Ureter (tissue), 1 donor: Measurements from ENCODE around the gene TENM3. TPM values are rescaled to one million over a fixed set of nuclear protein-coding genes. Genes with fewer than 3 reads are reported as not detected.
"Not testable (repeated sequence)": the region's sequence is repeated elsewhere in the genome, so short reads cannot be mapped to it uniquely, and the experiment has no call there.

Experiments used
- DNase-seq: peaks from one replicate; pipeline ENCODE4 v3.0.0-alpha.2; 2020; ENCODE audit warnings: low spot score
- total RNA-seq: library from RNA; stranded (reverse); gene quantifications from one replicate; pipeline ENCODE4 v1.2.4, GENCODE V29; 2023
- donor health status: DM: yes; HTN: yes; CAD: no.

The TENM3 gene
- total RNA-seq, 1 donor from 2014 or later: 0.96 TPM

DNA sequence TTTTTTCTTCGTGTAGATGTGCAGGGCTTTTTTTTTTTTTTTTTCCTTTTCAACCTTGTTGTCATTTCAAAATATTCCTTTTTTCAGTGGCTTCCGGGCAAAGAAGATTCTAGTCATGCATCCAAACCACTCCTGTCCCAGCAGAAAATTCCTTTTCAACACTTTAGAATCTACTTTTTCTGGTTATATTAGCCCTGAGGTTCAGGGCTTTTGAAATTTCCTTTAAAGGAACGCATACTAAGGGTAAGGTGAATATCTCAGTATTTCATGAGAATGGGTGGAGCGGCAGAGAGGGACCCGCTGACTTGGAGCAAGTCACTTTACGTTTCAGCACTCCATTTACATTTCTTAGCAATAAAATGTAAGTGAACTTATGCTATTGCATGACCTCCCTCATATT, 15.6 kb upstream of the TENM3 start:
- DNase-seq: no peak

GRCh38 chr4:182228991-182229577, 14.1 kb upstream of the TENM3 start:
- DNase-seq: no peak

DNA sequence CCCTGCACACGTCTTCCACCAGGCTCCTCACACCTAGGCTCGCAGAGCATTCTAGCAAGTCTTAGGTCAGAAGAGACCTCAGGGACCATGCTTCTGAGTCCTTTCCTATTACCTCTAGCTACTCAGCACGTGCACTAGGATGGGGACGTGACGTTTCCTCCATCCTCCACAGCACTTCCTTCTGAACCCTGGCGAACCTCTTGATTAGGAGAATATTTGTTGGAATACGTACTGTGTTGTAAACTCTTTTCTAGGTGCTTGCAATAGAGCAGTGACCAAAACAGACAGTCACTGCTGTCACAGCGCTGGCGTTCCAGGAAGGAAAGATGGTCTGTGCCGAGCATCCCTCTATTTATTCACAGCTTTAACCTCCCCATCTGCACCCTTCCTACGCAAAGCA, 12.9 kb upstream of the TENM3 start:
- no peak for DNase-seq

GRCh38 chr4:182231080-182231479, 12.1 kb upstream of the TENM3 start:
- no peak for DNase-seq

- no peak for DNase-seq
These were observed 11.7 kb upstream of the TENM3 start for GRCh38 chr4:182231496-182231895.

DNA sequence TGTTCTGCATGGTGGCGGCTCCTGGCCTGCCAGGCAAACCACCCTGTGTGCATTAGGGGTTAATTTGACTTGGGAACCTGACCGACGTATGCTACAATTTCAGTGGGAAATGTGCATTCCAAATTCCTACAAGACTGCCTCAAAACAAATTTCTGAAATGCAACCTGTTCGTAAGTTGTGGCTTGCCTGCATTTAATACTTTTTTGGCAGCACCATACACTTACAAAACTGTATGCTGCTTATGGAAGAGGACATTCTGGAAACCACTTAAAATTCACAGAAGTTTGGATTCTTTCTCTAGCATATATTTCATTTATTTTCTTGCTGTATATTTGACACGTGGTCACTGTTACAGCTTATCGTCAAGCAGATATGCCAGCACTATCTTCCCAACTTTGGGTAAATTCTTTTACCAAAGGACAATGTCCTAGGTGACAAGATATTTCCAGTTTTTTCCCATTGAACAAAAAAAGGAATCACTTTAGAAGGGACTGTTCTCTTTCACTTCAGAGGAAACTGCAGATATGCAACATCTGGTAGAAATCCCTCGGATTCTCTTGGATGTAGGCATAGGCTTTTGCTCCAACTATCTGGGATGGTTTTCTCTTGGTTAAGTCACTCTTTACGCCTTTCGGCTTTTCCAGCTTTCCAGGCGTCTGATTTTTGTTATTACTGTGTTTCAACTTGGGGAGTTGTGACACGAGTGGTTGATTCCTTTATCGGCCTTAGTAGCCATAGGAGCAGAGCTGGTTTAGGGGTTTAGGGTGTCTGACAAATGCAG, 9.7 kb upstream of the TENM3 start:
- DNase-seq: no peak

- DNase-seq: no peak
These were observed 8.0 kb upstream of the TENM3 start for GRCh38 chr4:182235021-182235795.

DNA sequence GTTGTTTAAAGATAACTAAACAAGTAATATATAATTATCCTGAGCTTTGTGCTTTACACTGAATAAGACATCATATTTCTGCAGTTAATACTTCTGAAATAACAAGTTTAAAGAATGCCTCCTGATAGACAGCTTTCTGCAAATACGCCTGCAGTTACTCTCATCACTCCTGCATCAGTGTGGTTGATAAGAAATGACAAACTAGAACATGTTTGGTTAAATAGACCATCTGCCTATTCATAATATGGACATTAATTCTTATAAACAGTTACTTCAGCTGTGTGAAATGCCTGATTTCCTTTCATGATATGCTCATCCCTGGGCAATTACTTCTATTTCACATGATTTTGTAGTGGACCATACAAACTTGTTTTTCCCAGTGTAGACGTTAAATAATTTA, 7.0 kb upstream of the TENM3 start:
- no peak for DNase-seq

- not testable (repeated sequence) for DNase-seq
These were observed 6.2 kb upstream of the TENM3 start for GRCh38 chr4:182237010-182237409.

DNA sequence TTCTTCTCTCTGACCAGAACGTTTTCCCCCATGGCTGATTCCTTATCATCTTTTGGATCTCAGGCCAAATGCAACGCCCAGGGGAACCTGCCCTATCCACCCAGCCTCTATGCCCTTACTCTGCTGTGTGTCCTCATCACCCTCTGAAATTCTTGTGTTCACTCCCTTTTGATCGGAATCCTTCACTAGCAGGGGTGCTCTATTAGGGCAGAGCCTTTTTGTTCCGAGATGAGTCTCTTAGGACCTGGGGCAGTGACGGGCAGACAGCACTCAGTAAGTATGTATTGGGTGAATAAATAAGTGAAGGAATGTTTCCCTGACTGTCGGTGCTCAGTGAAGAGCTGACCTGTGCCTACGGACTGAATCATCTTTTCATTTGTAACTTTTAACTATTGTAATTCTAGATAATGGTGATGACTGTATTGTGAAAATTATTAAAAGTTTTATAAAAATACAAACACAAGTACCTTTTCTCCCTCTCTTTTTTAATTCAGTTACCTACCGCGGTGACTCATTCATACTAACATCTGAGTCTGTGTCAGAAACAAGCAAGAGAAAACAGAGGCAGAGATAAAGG, 4.8 kb upstream of the TENM3 start:
- DNase-seq: no peak

GRCh38 chr4:182240161-182241130, 2.8 kb upstream of the TENM3 start:
- no peak for DNase-seq

DNA sequence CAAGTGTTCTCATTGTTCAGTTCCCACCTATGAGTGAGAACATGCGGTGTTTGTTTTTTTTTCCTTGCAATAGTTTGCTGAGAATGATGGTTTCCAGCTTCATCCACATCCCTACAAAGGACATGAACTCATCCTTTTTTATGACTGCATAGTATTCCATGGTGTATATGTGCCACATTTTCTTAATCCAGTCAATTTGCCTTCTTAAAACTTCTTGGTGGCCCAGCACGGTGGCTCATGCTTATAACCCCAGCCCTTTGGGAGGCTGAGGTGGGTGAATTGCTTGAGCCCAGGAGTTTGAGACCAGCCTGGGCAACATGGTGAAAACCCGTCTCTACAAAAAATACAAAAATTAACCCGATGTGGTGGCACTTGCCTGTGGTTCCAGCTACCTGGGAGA, 942 bp upstream of the TENM3 start:
- not testable (repeated sequence) for DNase-seq

DNA sequence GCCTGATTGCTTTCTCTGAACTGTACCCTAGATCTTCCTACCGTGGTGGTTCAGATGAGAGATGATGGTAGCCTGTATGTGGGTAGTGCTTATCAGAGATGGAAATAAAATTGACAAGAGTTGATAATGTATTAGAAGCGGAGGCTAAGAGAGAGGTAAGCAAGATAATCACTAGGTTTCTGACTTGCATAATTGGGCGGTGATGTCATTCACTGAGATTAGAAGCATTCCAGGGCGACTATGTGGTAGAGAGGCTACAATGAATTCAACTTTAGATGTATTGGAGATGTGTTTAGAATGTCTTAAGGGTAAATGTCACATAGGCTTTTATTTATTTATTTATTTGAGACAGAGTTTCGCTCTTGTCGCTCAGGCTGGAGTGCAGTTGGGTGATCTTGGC, 415 bp upstream of the TENM3 start:
- DNase-seq: no peak

- no peak for DNase-seq
These were observed 1.8 kb downstream of the TENM3 start for GRCh38 chr4:182245041-182245440.

- DNase-seq: no peak
These were observed 2.5 kb downstream of the TENM3 start for GRCh38 chr4:182245541-182246215.

DNA sequence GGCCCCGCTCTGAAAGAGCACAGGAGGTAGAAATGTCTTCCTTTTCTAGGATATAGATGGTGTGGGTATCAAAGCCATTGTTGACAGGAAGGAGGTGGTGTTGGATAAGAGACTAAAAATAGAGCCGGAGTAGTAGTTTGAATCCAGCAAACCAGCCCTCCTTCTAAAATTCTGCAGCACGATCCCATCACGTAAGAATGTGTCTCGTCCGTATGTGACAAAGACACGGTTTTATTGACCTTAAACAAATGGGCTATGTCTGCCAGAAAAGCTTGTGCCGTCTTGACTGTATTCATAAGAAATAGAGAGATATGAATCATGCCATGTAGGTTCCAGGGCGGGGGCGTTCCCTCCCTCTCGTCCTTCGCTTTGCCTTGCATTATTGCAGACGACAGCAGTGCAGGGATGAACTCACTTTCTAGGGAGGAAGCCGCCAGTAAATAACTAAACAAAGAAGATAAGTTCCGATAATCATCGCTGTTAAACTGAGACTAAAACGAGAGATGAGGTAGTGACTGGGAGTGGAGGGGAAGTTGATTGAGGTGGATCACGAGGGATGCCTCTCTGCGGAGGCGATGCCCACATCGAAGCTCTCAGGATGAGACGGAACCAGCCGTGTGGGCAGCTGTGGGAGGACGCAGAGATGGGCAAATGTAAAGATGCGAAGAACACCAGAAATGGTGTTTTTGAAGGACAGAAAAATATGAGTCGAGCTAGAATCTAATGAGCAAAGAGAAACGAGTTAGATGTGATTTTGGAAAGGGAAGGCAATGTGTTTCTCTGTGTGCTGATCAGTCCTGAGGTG, 3.4 kb downstream of the TENM3 start:
- DNase-seq: no peak

DNA sequence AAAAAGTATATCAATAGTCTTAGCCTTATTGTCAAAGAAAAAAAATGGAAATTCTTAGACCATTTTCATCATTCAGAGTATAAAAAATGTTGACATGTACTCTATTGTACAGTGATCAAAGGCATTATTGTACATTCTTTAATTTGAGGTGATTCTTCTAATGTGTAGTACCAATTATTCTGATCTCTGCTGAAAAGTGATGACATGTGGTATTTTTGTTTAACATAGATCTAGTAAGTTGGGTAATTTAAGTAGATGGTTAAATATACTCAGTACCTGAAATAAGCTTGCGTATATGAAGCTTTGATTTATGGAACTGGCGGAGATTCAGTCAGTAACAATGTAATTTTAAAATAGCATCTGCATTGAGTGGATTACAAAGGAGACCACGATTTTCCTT, 5.1 kb downstream of the TENM3 start:
- DNase-seq: no peak

DNA sequence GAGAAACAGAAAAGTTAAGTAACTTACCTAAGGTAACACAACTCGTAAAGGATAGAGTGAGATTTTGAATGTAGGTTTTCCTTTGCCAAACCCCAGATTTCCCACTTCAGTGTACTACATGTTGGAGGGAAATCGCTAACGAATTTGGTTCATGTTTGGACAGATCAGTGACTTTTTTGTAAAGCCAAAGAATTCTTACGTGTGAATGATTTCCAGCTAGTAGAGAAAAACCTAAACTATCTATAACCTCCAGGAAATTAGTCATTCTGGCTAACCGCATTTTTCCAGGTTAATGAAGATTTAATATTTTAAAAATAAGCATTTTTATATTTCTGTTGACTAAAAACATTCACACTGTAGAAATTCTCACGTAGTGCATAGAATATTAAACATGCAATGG, 7.2 kb downstream of the TENM3 start:
- no peak for DNase-seq

DNA sequence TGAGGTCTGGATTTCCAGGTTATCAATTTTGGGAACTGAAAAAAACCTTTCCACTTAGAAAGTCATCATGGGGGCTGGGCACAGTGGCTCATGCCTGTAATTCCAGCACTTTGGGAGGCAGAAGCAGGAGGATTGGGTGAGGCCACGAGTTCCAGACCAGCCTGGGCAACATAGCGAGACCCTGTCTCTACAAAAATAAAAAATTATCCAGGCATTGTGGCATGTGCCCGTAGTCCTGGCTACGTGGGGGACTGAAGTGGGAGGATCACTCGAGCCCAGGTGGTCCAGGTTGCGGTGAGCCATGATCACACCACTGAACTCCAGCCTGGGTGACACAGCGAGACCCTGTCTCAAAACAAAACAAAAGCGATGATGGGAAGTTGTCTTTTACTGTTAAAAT, 7.9 kb downstream of the TENM3 start:
- DNase-seq: no peak

DNA sequence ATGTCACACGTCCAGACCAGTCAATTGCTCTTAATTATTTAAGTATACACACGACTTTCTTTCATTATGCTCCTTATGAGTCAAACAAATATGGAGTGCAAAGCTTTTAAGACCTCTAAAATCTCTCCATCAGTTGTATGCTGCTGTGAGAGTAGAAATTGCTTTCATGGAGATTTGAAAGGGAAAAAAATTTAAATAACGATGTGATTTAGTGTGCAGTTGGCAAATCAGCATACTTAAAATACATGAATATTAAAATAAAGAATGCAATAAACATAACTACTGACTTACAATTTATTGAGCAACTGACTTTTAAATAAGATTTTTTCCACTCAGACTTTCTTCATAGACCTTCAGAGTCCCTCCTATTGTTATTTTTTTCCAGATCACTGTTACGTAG, 9.0 kb downstream of the TENM3 start:
- no peak for DNase-seq
